HEK293 (cell line): ENCODE measurements around the gene CCT6B.
A peak's percentile ranks its signal among the peaks of the same experiment; 100 is the strongest.

ENCODE experiments used
- CTCF ChIA-PET: fragments of 350-600 bp; formaldehyde crosslinking; extraction: SDS; loops from one replicate; lab custom pipeline; 2021; ENCODE audit warnings: antibody characterized with exemption; lab: Yijun Ruan, JAX
- POLR2A ChIA-PET: fragments of 300-600 bp; formaldehyde crosslinking; extraction: SDS; loops from one replicate; lab custom pipeline; 2020; ENCODE audit warnings: antibody characterized with exemption, inconsistent platforms; lab: Yijun Ruan, JAX
- H3K27ac ChIP-seq: fragments of 200-500 bp; sonication (Bioruptor generic); 2 replicates; pipeline ENCODE4 v1.5.1; 2014; ENCODE audit warnings: low read depth, low read length, control low read depth, inconsistent platforms; ENCODE audit errors: extremely low read depth
- H3K36me3 ChIP-seq, 2 experiments: fragments of 200-500 bp in 1 of 2; sonication (Bioruptor generic) in 1 of 2; 1 replicate in 1 of 2; 2 replicates in 1 of 2; pipeline ENCODE4 v1.5.1; 2014 to 2017; ENCODE audit warnings: inconsistent platforms in 2 of 2, low read length in 2 of 2; ENCODE audit not compliant: control insufficient read depth in 2 of 2, insufficient read depth in 1 of 2
- H3K4me1 ChIP-seq: fragments of 200-500 bp; sonication (Bioruptor generic); 2 replicates; pipeline ENCODE4 v1.5.1; 2014; ENCODE audit warnings: mild to moderate bottlenecking, low read length, inconsistent platforms; ENCODE audit not compliant: control insufficient read depth, insufficient read depth
- H3K4me3 ChIP-seq: 2 replicates; pipeline ENCODE4 v1.5.1; 2011; ENCODE audit warnings: low read depth, mild to moderate bottlenecking, control low read depth, low read length, moderate library complexity
- H3K9me3 ChIP-seq: fragments of 200-500 bp; sonication (Bioruptor generic); 2 replicates; pipeline ENCODE4 v1.5.1; 2014; ENCODE audit warnings: low read depth, low read length, inconsistent platforms; ENCODE audit not compliant: control insufficient read depth, insufficient read depth
- BCL11B ChIP-seq: fragments of 450-650 bp; formaldehyde crosslinking; IDR thresholded peaks from 2 replicates; pipeline ENCODE4 v1.5.1; 2016; ENCODE audit warnings: low read depth, missing biosample characterization, missing genetic modification characterization
- GFI1B ChIP-seq: fragments of 450-650 bp; formaldehyde crosslinking; IDR thresholded peaks from 2 replicates; pipeline ENCODE4 v1.5.1; 2016; ENCODE audit warnings: missing biosample characterization, missing genetic modification characterization
- GLI4 ChIP-seq: fragments of 450-650 bp; formaldehyde crosslinking; IDR thresholded peaks from 2 replicates; pipeline ENCODE4 v1.5.1; 2016; ENCODE audit warnings: missing biosample characterization, missing genetic modification characterization
- GLIS1 ChIP-seq: fragments of 450-650 bp; formaldehyde crosslinking; IDR thresholded peaks from 2 replicates; pipeline ENCODE4 v1.5.1; 2016; ENCODE audit warnings: missing biosample characterization, missing genetic modification characterization
- KLF10 ChIP-seq: fragments of 450-650 bp; IDR thresholded peaks from 2 replicates; pipeline ENCODE4 v1.5.1; 2018; ENCODE audit warnings: missing biosample characterization, mild to moderate bottlenecking, missing genetic modification characterization
- MZF1 ChIP-seq: fragments of 450-650 bp; formaldehyde crosslinking; IDR thresholded peaks from 2 replicates; pipeline ENCODE4 v1.5.1; 2017; ENCODE audit warnings: missing biosample characterization, missing genetic modification characterization, borderline replicate concordance
- OSR2 ChIP-seq: fragments of 450-650 bp; formaldehyde crosslinking; IDR thresholded peaks from 2 replicates; pipeline ENCODE4 v1.5.1; 2016; ENCODE audit warnings: missing biosample characterization, missing genetic modification characterization
- REPIN1 ChIP-seq: fragments of 450-650 bp; formaldehyde crosslinking; IDR thresholded peaks from 2 replicates; pipeline ENCODE4 v1.5.1; 2017; ENCODE audit warnings: missing biosample characterization, missing genetic modification characterization, low read depth
- ZNF140 ChIP-seq: fragments of 450-650 bp; formaldehyde crosslinking; IDR thresholded peaks from 2 replicates; pipeline ENCODE4 v1.5.1; 2016; ENCODE audit warnings: missing biosample characterization, missing genetic modification characterization
- ZNF248 ChIP-seq: fragments of 450-650 bp; formaldehyde crosslinking; IDR thresholded peaks from 2 replicates; pipeline ENCODE4 v1.5.1; 2017; ENCODE audit warnings: missing biosample characterization, missing genetic modification characterization
- ZNF391 ChIP-seq: fragments of 450-650 bp; formaldehyde crosslinking; IDR thresholded peaks from 2 replicates; pipeline ENCODE4 v1.5.1; 2016; ENCODE audit warnings: low read depth, missing biosample characterization, missing genetic modification characterization, borderline replicate concordance
- ZNF501 ChIP-seq: fragments of 450-650 bp; formaldehyde crosslinking; IDR thresholded peaks from 2 replicates; pipeline ENCODE4 v1.5.1; 2016; ENCODE audit warnings: missing biosample characterization, missing genetic modification characterization
- ZNF624 ChIP-seq: fragments of 450-650 bp; formaldehyde crosslinking; IDR thresholded peaks from 2 replicates; pipeline ENCODE4 v1.5.1; 2017; ENCODE audit warnings: missing biosample characterization, missing genetic modification characterization
- ZNF660 ChIP-seq: fragments of 450-650 bp; IDR thresholded peaks from 2 replicates; pipeline ENCODE4 v1.5.1; 2018; ENCODE audit warnings: missing biosample characterization, mild to moderate bottlenecking, missing genetic modification characterization
- ZSCAN23 ChIP-seq: fragments of 450-650 bp; formaldehyde crosslinking; IDR thresholded peaks from 2 replicates; pipeline ENCODE4 v1.5.1; 2016; ENCODE audit warnings: missing biosample characterization, missing genetic modification characterization
- TF ChIP-seq, protein P1 (sequence below): fragments of 450-650 bp; formaldehyde crosslinking; IDR thresholded peaks from 2 replicates; pipeline ENCODE4 v1.5.1; 2016; ENCODE audit warnings: missing biosample characterization, missing genetic modification characterization, borderline replicate concordance
- TF ChIP-seq, protein P2 (sequence below): fragments of 450-650 bp; formaldehyde crosslinking; IDR thresholded peaks from 2 replicates; pipeline ENCODE4 v1.5.1; 2016; ENCODE audit warnings: missing biosample characterization, missing genetic modification characterization
- TF ChIP-seq, protein P3 (sequence below): fragments of 450-650 bp; formaldehyde crosslinking; conservative IDR thresholded peaks from 2 replicates; pipeline ENCODE4 v1.5.1; 2016; ENCODE audit warnings: low read depth, missing biosample characterization, missing genetic modification characterization
- TF ChIP-seq, protein P4 (sequence below): fragments of 450-650 bp; formaldehyde crosslinking; IDR thresholded peaks from 2 replicates; pipeline ENCODE4 v1.5.1; 2016; ENCODE audit warnings: missing biosample characterization, missing genetic modification characterization
- TF ChIP-seq, protein P5 (sequence below): fragments of 450-650 bp; formaldehyde crosslinking; IDR thresholded peaks from 2 replicates; pipeline ENCODE4 v1.5.1; 2017; ENCODE audit warnings: missing biosample characterization, mild to moderate bottlenecking, missing genetic modification characterization, moderate library complexity

CCT6B gene

DNA sequence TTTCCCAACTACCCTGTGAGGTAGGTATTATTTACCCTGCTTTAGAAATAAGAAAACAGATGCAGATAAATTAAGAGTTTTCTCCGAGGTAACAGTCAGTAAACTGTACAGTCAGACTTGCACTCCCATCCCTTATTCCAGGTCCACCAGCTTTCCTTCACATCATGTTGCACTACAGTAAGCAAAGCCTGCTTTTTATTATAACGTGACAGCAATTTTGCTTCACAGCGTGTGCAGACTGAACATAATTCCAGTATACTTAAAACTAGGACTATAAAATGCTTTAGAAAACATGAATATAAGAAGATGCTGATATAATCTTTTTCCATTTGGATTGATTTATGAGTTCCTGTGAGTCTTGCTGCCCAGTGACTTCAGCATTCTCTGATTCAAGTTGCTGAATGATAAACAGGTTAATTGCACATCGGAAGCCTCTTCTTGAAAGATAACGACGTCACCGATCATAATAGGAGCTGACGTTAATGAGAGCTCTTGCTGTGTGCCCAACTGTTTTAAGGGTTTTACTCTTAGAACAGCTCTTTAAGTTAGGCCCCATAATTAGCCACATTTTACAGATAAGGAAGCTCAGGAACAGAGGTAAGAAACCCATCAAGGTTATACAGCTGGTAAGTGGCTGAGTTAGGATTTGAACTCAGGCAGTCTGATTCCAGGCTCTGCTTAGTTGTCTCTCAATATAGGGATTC, 20.4 kb upstream of the CCT6B start:
- Histone ChIP-seq H3K36me3 (peaks cover 27 to 38% of the 10 kb centered on the region in 2 experiments), H3K4me3 (peak overlapping the region; percentile 84), H3K9me3 (no peaks in the 10 kb centered on the region), H3K4me1 (peaks cover 10% of the 10 kb centered on the region), H3K27ac (peak overlapping the region; percentile 94)
- POLR2A ChIA-PET: interaction anchor here (1.1 to 1.6 kb wide), 3 partner anchors 20 to 82 kb away, joined by 4 to 5 read pairs (median 5); partner anchors contain the start of genes CCT6B, RFFL and ZNF830
- CTCF ChIA-PET: interaction anchor here (0.6 to 2.4 kb wide), 8 partner anchors 9 to 780 kb away, joined by 3 to 12 read pairs (median 3); partner anchors contain the start of gene RAD51D
- TF ChIP-seq, protein P1, sequence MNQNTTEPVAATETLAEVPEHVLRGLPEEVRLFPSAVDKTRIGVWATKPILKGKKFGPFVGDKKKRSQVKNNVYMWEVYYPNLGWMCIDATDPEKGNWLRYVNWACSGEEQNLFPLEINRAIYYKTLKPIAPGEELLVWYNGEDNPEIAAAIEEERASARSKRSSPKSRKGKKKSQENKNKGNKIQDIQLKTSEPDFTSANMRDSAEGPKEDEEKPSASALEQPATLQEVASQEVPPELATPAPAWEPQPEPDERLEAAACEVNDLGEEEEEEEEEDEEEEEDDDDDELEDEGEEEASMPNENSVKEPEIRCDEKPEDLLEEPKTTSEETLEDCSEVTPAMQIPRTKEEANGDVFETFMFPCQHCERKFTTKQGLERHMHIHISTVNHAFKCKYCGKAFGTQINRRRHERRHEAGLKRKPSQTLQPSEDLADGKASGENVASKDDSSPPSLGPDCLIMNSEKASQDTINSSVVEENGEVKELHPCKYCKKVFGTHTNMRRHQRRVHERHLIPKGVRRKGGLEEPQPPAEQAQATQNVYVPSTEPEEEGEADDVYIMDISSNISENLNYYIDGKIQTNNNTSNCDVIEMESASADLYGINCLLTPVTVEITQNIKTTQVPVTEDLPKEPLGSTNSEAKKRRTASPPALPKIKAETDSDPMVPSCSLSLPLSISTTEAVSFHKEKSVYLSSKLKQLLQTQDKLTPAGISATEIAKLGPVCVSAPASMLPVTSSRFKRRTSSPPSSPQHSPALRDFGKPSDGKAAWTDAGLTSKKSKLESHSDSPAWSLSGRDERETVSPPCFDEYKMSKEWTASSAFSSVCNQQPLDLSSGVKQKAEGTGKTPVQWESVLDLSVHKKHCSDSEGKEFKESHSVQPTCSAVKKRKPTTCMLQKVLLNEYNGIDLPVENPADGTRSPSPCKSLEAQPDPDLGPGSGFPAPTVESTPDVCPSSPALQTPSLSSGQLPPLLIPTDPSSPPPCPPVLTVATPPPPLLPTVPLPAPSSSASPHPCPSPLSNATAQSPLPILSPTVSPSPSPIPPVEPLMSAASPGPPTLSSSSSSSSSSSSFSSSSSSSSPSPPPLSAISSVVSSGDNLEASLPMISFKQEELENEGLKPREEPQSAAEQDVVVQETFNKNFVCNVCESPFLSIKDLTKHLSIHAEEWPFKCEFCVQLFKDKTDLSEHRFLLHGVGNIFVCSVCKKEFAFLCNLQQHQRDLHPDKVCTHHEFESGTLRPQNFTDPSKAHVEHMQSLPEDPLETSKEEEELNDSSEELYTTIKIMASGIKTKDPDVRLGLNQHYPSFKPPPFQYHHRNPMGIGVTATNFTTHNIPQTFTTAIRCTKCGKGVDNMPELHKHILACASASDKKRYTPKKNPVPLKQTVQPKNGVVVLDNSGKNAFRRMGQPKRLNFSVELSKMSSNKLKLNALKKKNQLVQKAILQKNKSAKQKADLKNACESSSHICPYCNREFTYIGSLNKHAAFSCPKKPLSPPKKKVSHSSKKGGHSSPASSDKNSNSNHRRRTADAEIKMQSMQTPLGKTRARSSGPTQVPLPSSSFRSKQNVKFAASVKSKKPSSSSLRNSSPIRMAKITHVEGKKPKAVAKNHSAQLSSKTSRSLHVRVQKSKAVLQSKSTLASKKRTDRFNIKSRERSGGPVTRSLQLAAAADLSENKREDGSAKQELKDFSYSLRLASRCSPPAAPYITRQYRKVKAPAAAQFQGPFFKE (tag by site-specific recombination): no peak
- TF ChIP-seq, protein P2, sequence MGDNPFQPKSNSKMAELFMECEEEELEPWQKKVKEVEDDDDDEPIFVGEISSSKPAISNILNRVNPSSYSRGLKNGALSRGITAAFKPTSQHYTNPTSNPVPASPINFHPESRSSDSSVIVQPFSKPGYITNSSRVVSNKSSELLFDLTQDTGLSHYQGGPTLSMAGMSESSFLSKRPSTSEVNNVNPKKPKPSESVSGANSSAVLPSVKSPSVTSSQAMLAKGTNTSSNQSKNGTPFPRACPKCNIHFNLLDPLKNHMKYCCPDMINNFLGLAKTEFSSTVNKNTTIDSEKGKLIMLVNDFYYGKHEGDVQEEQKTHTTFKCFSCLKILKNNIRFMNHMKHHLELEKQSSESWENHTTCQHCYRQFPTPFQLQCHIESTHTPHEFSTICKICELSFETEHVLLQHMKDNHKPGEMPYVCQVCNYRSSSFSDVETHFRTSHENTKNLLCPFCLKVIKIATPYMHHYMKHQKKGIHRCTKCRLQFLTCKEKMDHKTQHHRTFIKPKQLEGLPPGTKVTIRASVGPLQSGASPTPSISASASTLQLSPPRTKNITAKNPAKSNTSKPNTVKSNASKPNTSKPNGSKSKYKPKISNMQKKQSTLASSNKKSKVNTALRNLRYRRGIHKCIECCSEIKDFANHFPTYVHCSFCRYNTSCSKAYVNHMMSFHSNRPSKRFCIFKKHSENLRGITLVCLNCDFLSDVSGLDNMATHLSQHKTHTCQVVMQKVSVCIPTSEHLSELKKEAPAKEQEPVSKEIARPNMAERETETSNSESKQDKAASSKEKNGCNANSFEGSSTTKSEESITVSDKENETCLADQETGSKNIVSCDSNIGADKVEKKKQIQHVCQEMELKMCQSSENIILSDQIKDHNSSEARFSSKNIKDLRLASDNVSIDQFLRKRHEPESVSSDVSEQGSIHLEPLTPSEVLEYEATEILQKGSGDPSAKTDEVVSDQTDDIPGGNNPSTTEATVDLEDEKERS: no peak
- TF ChIP-seq, protein P3, sequence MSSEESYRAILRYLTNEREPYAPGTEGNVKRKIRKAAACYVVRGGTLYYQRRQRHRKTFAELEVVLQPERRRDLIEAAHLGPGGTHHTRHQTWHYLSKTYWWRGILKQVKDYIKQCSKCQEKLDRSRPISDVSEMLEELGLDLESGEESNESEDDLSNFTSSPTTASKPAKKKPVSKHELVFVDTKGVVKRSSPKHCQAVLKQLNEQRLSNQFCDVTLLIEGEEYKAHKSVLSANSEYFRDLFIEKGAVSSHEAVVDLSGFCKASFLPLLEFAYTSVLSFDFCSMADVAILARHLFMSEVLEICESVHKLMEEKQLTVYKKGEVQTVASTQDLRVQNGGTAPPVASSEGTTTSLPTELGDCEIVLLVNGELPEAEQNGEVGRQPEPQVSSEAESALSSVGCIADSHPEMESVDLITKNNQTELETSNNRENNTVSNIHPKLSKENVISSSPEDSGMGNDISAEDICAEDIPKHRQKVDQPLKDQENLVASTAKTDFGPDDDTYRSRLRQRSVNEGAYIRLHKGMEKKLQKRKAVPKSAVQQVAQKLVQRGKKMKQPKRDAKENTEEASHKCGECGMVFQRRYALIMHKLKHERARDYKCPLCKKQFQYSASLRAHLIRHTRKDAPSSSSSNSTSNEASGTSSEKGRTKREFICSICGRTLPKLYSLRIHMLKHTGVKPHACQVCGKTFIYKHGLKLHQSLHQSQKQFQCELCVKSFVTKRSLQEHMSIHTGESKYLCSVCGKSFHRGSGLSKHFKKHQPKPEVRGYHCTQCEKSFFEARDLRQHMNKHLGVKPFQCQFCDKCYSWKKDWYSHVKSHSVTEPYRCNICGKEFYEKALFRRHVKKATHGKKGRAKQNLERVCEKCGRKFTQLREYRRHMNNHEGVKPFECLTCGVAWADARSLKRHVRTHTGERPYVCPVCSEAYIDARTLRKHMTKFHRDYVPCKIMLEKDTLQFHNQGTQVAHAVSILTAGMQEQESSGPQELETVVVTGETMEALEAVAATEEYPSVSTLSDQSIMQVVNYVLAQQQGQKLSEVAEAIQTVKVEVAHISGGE (tag by site-specific recombination): no peak
- TF ChIP-seq MZF1 (tag by site-specific recombination) (peak; percentile 39; the same call in 1 of the 2 replicates), ZNF140 (tag by site-specific recombination) (no peak), ZNF501 (tag by site-specific recombination) (peak; percentile 65), KLF10 (tag by site-specific recombination) (peak; percentile 96), ZNF624 (tag by site-specific recombination) (no peak), ZNF248 (tag by site-specific recombination) (no peak), ZSCAN23 (tag by site-specific recombination) (peak; percentile 99), OSR2 (tag by site-specific recombination) (peak; percentile 100), GLI4 (no peak), GLIS1 (tag by site-specific recombination) (peak; percentile 62; the same call in 1 of the 2 replicates), BCL11B (tag by site-specific recombination) (peak; percentile 100), ZNF391 (peak; percentile 98; the same call in 1 of the 2 replicates), GFI1B (tag by site-specific recombination) (peak; percentile 99), REPIN1 (no peak), ZNF660 (tag by site-specific recombination) (peak; percentile 78; the same call in 1 of the 2 replicates)
- TF ChIP-seq, protein P4, sequence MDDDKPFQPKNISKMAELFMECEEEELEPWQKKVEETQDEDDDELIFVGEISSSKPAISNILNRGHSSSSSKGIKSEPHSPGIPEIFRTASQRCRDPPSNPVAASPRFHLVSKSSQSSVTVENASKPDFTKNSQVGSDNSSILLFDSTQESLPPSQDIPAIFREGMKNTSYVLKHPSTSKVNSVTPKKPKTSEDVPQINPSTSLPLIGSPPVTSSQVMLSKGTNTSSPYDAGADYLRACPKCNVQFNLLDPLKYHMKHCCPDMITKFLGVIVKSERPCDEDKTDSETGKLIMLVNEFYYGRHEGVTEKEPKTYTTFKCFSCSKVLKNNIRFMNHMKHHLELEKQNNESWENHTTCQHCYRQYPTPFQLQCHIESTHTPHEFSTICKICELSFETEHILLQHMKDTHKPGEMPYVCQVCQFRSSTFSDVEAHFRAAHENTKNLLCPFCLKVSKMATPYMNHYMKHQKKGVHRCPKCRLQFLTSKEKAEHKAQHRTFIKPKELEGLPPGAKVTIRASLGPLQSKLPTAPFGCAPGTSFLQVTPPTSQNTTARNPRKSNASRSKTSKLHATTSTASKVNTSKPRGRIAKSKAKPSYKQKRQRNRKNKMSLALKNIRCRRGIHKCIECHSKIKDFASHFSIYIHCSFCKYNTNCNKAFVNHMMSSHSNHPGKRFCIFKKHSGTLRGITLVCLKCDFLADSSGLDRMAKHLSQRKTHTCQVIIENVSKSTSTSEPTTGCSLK (tag by site-specific recombination): no peak
- TF ChIP-seq, protein P5, sequence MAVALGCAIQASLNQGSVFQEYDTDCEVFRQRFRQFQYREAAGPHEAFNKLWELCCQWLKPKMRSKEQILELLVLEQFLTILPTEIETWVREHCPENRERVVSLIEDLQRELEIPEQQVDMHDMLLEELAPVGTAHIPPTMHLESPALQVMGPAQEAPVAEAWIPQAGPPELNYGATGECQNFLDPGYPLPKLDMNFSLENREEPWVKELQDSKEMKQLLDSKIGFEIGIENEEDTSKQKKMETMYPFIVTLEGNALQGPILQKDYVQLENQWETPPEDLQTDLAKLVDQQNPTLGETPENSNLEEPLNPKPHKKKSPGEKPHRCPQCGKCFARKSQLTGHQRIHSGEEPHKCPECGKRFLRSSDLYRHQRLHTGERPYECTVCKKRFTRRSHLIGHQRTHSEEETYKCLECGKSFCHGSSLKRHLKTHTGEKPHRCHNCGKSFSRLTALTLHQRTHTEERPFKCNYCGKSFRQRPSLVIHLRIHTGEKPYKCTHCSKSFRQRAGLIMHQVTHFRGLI (tag by site-specific recombination): peak; percentile 84
